GM19468 (cell line): Measurements from ENCODE around the gene DNAJC9.

Experiments used
- ATAC-seq: cut with Tn5 transposase; IDR thresholded peaks from one replicate; pipeline ENCODE4 v1.9.1; 2021; ENCODE audit warnings: mild to moderate bottlenecking, moderate library complexity, moderate number of reproducible peaks; ENCODE audit not compliant: unreplicated experiment; ENCODE audit errors: extremely low read depth

The DNAJC9 gene

GRCh38 chr10:73205081-73205480, 42.0 kb downstream of the DNAJC9 start:
- no peak for ATAC-seq
